ENCODE data around the gene CHN2.

- TF ChIP-seq EZH2 (IDR thresholded peaks at IDR 0.05) (no peak), CTCF (IDR thresholded peaks at IDR 0.05) (no peak)
Observed at GRCh38 chr7:29265208-29265923, 70.8 kb downstream of the CHN2 start.
